Measurements from ENCODE around the gene INO80.
A peak's percentile ranks its signal among the peaks of the same experiment; 100 is the strongest.
"Not testable (repeated sequence)": the region's sequence is repeated elsewhere in the genome, so short reads cannot be mapped to it uniquely, and the experiment has no call there.

Gene INO80, protein sequence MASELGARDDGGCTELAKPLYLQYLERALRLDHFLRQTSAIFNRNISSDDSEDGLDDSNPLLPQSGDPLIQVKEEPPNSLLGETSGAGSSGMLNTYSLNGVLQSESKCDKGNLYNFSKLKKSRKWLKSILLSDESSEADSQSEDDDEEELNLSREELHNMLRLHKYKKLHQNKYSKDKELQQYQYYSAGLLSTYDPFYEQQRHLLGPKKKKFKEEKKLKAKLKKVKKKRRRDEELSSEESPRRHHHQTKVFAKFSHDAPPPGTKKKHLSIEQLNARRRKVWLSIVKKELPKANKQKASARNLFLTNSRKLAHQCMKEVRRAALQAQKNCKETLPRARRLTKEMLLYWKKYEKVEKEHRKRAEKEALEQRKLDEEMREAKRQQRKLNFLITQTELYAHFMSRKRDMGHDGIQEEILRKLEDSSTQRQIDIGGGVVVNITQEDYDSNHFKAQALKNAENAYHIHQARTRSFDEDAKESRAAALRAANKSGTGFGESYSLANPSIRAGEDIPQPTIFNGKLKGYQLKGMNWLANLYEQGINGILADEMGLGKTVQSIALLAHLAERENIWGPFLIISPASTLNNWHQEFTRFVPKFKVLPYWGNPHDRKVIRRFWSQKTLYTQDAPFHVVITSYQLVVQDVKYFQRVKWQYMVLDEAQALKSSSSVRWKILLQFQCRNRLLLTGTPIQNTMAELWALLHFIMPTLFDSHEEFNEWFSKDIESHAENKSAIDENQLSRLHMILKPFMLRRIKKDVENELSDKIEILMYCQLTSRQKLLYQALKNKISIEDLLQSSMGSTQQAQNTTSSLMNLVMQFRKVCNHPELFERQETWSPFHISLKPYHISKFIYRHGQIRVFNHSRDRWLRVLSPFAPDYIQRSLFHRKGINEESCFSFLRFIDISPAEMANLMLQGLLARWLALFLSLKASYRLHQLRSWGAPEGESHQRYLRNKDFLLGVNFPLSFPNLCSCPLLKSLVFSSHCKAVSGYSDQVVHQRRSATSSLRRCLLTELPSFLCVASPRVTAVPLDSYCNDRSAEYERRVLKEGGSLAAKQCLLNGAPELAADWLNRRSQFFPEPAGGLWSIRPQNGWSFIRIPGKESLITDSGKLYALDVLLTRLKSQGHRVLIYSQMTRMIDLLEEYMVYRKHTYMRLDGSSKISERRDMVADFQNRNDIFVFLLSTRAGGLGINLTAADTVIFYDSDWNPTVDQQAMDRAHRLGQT (N-terminal part only)

DNA sequence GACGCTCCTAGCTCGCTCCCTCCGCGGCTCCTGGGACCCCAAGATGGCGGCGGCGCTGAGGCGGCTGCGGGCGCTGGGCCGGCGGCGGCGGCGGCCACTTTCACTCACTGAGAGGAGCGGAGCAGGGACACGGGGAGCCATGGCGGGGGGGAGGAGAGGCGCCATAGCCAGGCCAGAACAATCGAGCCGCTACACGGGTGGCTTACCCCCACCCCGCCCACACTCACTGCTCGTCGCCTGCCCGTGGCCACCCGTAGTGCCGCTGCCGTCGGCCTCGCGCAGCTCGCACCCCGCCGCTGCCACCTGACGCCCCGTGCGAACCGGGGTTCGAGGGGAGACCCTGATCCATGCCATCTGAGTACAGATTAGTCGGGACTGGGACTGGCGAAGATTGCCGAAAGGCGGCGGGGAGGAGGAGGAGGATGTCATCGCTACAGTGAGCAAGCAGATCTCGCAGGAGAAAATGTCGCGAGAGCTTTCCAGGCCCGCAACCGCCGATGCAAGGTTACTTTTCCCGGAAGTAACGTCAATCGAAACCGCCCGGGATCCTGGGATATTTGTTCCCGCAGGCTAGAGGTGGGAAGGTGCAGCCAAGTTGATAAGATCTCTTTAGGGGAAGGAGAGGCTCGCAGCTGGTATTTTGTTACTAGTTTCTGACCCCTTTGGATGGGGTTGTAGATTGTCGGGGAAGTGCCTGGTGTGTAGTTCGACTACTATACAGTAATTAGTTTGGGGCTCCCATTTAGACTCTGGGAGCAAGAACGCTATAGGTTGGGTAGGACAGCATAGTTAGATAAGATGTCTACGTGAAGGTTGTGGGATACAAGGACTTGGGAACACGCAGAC, at the start of gene INO80:
Gene INO80, minus strand, starts transcription at position 165 of the 846 bp plus-strand sequence. CDS start 19,970 bp downstream, outside the sequence.
- DNase-seq, result peak; percentile 89

DNA sequence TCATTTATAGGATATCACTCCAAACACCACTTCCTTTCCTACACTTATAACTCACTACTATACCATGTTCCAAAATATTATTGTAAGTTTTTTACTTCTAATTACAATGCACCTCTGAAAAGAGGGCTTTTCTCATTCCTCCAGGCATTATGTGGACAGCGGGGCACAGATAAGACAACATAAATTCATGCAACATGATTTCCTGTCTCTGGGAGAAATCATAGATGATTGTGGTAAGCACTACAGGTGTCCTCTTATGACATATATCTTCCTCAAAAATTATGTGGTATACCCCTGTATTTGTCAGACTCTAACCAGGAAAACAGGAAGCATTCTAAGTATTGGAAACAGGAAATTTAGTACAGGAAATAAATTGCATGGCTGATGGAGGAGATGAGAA, 45.7 kb upstream of the INO80 start:
- no peak for DNase-seq

DNA sequence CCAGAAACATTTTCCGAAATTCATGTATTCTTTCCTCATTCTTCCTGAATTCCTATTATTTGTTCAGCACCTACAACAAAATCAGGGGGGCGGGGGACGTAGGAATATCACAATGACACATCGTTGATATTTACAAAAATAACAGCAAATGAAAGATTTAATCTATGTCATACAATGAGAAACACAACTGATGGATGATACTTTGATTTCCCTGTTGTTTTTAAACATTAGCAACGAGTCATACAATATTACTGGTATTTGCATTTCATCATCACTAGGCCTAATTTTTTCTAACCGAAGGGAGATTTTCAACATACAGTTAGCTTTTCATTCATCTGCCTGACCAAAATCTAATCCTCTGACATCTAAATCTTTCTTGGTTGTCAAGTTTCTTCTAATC, 45.3 kb upstream of the INO80 start:
- no peak for DNase-seq

DNA sequence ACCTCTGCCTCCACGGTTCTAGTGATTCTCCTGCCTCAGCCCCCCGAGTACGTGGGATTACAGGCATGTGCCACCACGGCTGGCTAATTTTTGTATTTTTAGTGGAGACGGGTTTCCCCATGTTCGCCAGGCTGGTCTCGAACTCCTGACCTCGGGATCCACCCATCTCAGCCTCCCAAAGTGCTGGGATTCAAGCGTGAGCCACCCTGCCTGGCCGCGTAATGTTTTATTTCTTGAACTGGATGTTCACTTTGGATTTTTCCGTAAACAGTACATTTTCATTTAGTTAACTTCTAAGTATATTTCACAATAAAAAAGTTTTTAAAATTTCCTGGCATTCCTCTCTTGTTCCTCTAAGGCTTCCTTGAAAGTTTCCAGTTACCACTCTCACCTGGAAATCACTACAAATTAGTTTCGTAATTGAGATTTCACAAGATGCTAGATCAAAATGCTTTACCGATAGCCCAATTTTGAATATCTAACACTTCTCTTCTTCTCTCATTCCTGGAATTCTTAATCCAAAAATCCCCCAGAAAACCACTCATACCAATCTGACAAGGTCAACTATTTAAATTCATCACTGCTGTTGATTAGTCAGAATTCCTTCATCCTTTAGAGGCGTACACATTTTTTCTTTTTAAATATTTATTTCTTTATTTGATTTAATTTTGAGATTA, 44.7 kb upstream of the INO80 start:
- no peak for DNase-seq

DNA sequence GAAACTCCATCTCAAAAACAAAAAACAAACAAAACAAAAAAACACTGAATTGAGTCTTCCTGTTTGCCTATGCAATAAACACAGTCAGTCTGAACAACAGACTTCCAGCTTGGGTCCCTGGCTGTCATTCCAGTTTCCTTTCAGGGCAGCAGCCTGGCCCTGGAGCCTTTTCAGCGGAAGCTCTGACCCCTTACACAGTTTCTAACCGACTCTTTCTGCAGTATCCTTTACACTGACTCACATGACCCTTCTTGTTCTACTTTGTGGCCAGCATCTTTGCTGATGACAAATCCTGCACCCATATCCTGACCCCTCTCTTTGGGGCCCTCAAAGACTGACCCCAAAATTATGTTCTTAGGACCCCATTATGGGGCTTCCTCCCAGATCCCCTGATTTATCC, 38.3 kb upstream of the INO80 start:
- no peak for DNase-seq

DNA sequence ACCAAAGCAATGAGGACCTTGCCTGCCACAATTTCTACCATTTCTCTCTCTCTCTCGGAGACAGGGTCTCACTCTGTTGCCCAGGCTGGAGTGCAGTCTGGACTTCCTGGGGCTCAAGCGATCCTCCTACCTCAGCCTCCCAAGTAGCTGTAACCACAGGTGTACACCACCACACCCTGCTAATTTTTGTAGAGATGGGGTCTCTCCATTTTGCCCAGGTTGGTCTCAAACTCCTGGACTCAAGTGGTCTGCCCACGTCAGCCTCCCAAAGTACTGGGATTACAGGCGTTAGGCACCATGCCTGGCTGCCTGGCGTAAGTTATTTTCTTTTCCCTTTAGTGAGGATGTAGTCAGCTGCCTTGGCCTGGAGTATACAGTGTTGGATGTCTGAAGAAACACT, 37.7 kb upstream of the INO80 start:
- DNase-seq, result no peak

DNA sequence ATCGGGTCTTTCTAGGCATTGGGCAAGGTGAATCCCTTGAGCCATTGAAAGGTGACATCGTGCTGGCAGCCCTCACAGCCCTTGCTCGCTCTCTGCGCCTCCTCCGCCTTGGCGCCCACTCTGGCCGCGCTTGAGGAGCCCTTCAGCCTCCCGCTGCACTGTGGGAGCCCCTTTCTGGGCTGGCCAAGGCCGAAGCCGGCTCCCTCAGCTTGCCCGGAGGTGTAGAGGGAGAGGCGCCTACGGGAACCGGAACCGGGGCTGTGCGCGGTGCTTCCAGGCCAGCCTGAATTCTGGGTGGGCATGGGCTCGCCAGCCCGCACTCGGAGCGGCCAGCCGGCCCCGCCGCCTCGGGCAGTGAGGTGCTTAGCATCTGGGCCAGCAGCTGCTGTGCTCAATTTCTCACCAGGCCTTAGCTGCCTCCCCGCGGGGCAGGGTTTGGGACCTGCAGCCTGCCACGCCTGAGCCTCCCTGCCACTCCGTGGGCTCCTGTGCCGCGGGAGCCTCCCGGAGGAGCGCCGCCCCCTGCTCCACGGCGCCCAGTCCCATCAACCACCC, 35.4 kb upstream of the INO80 start:
- DNase-seq, result no peak

DNA sequence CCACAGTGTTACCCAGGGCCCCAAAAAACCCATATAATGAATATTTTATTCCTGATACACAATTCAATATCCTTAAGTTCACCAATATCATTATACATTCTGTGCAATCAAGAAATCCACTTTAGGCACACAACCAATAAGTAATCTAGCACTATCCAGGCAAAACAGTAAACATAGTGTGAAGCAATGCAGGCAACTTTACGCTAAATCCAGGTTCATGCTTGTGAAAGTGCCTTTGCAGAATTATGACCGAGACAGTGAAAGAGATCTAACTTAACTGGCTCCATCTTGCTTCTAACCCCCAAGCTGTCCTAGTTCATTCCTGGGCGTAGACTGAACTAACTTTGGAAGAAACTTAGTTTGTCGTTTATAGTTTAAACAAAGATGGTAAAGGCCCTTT, 34.2 kb upstream of the INO80 start:
- DNase-seq, result no peak

DNA sequence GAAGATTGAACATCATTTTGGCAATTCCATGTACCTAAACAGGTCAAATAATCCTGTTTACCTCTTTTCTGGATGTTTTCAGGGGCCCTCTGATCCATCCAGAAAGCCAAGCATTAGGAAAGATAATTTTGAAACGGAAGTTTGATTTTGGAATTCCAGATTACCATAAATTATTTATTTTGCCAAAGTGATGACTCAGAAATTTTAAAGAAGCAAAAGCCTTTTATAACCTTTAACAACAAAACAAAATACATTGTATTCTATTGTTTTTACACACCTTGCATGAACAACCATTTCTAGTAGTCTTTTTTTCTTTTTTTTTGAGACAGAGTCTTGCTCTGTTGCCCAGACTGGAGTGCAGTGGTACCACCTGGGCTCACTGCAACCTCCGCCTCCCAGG, 32.0 kb upstream of the INO80 start:
- DNase-seq, result no peak

DNA sequence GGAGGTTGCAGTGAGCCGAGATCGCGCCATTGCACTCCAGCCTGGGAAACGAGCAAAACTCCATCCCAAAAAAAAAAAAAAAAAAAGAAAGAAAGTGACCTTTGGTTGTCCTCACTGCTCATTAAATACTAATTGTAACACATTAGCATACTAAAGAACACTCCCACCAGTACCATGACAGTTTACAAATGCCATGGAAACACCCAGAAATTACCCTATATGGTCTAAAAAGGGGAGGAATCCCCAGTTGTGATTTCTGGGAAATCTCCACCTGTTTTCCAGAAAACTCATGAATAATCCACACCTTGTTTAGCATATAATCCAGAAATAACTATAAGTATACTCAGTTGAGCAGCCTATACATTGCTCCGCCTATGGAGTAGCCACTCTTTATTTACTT, 23.5 kb upstream of the INO80 start:
- no peak for DNase-seq

DNA sequence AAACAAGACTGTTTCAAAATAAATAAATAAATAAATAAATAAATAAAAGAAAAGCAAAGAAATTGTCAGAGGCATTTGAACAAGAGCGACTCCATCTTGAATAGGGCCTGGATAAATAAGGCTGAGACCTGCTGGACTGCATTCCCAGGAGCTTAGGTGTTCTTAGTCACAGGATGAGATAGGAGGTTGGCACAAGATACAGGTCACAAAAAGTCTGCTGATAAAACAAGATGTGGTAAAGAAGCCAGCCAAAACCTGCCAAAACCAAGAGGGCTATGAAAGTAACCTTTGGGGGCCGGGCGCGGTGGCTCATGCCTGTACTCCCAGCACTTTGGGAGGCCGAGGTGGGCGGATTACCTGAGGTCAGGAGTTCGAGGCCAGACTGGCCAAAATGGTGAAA, 23.0 kb upstream of the INO80 start:
- DNase-seq, result not testable (repeated sequence)

DNA sequence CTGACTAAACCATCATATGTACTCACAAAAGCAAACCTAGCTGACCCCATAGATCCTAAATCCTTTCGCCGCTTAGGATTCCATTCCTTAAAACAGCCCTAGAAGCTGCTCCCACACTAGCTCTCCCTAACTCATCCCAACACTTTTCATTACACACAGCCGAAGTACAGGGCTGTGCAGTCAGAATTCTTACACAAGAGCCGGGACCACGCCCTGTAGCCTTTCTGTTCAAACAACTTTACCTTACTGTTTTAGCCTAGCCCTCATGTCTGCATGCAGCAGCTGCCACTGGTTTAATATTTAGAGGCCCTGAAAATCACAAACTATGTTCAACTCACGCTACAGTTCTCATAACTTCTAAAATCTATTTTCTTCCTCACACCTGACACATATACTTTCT, 19.5 kb upstream of the INO80 start:
- DNase-seq, result not testable (repeated sequence)

DNA sequence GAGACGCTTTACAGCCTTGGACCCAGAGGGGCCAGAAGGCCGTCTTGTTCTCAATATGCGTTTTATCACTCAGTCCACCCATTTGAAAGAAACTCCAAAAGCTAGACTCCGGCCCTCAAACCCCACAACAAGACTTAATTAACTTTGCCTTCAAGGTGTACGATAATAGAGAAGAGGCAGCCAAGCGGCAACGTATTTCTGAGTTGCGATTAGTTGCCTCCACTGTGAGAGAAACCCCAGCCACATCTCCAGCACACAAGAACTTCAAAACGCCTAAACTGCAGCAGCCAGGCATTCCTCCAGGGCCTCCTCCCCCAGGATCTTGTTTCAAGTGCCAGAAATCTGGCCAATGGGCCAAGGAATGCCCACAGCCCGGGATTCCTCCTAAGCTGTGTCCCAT, 17.4 kb upstream of the INO80 start:
- DNase-seq, result no peak

DNA sequence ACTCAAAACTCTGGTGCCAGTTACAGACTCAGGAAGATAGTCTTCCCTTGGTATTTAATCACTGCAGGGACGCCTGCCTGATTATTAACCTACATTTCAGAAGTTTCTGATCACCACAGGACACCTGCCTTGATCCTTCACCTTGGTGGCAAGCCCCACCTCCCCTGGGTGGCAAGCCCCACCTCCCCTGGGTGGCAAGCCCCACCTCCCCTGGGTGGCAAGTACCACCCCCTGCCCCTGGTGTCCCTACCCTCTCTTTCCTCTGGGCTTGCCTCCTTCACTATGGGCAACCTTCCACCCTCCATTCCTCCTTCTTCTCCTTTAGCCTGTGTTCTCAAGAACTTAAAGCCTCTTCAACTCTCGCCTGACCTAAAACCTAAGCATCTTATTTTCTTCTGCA, 16.0 kb upstream of the INO80 start:
- DNase-seq, result not testable (repeated sequence)

DNA sequence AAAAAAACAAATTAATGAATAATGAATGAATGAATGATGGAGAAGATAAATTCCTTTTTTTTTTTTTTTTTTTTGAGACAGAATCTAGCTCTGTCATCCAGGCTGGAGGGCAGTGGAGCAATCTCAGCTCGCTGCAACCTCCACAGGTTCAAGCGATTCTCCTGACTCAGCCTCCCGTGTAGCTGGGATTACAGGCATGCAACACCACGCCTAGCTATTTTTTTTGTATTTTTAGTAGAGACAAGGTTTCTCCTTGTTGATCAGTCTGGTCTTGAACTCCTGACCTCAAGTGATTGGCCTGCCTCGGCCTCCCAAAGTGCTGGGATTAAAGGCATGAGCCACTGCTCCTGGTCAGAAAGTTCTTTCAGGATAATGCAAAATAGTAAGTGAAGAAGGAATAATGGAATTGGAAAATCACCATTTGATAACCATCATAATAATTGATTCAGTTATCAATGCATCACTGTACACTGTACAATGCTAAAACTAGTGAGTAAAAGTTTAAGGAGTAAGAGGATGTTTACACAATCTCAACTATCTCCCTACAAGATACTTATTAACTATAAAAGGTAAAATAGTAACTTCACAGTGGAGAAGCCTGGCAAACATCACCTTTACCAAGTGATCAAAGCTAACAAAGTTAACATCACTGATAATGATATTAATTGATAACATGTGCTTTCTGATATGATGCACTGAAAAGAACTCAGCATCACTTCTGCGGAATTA, 12.3 kb upstream of the INO80 start:
- no peak for DNase-seq

DNA sequence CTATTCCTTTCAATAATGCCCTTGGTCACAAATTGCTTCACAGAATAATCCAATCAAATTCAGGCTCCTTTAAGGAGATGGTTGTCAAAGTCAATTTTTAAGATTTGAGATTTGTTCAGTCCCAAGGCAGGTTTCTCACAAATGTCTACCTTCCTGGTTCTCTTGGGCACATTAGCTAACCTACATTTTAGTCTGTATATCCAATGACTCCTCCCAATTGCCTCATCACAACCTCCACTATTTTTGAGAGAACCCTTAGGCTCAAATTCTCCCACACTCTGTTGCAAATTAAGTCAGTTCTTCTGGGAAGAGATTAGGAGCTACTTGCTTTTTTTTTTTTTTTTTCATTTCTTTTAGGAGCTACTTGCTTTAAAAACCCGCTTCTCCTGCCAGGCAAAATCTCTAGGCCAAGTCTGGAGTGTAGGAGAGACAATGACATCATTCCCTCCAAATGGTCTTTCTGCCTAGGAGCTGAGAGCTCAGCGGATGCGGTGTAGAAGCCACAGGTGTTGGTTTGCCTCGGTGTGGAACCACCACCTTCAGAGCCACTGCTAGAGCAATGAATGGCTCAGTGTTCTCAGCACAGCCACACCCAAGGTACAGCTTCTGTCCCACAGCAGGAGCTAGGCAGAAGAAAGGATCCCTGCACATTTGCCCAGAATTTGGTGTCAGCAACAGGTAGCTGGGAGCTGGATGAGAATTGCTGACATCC, 10.0 kb upstream of the INO80 start:
- DNase-seq, result no peak

DNA sequence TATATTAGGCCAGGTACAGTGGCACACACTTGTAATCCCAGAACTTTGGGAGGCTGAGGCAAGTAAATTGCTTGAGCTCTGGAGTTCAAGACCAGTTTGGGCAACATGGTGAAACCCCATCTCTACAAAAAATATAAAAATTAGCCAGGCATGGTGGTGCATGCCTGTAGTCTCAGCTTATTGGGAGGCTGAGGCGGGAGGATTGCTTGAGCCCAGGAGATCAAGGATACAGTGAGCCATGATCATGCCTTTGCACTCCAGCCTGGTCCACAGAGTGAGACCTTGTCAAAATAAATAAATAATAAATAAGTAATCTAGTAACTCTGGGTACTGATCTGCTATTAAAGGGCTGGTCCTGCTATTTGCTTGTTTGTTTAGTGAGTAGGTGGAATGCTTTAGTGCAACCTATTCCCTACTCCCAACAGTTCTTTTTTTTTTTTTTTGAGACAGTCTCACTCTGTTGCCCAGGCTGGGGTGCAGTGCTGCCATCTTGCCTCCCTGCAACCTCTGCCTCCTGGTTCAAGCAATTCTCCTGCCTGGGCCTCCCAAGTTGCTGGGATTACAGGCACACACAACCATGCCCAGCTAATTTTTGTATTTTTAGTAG, 9.1 kb upstream of the INO80 start:
- DNase-seq, result no peak

DNA sequence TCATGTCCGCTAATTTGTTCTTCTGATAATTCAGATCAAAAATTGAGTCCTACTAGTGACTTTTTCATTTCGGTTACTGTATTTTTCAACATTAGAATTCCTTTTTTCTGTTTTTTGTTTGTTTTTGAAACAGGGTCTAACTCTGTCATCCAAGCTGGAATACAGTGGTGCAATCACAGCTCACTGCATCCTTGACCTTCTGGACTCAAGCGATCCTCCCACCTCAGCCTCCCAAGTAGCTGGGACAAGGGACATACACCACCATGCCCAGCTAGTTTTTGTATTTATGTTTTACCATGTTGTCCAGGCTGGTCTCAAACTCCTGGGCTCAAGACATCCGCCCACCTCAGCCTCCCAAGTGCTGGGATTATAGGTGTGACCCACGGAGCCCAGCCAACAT, 8.0 kb upstream of the INO80 start:
- no peak for DNase-seq

DNA sequence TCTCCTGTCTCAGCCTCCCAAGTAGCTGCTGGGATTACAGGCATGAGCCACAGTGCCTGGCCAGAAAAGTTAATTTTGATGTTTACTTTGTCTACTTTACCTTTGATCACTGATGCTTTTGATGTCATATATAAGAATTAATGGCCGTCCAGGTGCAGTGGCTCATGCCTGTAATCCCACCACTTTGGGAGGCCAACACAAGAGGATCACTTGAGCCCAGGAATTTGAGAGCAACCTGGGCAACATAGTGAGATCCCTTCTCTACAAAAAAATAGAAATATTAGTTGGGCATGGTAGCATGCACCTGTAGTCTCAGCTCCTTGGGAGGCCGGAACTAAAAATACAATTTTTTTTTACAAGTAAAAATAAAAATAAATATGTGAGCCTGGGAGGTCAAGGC, 6.8 kb upstream of the INO80 start:
- no peak for DNase-seq

DNA sequence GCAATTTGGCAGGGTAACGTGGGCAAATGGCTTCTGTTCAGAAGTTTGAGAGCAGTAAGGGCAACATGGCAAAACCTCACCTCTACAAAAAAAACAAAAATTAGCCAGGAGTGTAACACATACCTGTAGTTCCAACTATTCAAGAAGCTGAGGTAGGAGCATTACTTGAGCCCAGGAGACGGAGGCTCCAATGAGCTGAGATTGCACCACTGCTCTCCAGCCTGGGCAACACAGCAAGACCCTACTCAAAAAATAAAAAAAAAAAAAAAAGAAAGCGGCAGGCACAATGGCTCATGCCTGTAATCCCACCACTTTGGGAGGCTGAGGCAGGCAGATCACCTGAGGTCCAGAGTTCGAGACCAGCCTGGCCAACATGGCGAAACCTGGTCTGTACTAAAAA, 5.9 kb upstream of the INO80 start:
- no peak for DNase-seq

Data from NCI-H1436 treated with DMSO at 0.1 percent for 48 hours (cell line).